ENCODE data around the gene SGTB. TPM values are rescaled to one million over a fixed set of nuclear protein-coding genes. Genes with fewer than 3 reads are reported as not detected.

SGTB gene
- total and polyA plus RNA-seq, 2 of the 8 experiments (the other 6 are each of a cell fraction or from before 2014, with no cell fraction given) = 2.2 to 18.7 TPM

GRCh38 chr5:65668696-65669095 lies 53.2 kb downstream of the SGTB start (continued):
- TF ChIP-seq POU5F1 (IDR thresholded peaks at IDR 0.05; ENCODE audit: low read depth, low read length) = no peak
